Esophagus muscularis mucosa (tissue), 3 donors: ENCODE measurements around the gene CYP2S1.

Source experiments
- CTCF ChIP-seq, 3 experiments: fragments of 200-600 bp in 2 of 3; fragments of 450-650 bp in 1 of 3; sonication (generic) in 2 of 3; IDR thresholded peaks; one replicate each; pipeline ENCODE4 v1.5.1; 2017 to 2019; ENCODE audit warnings: antibody characterized with exemption in 3 of 3, mild to moderate bottlenecking in 2 of 3, moderate library complexity in 1 of 3
- POLR2AphosphoS5 ChIP-seq, 2 donors: sonication (generic); formaldehyde crosslinking; IDR thresholded peaks; one replicate each; pipeline ENCODE4 v1.6.1; 2017; ENCODE audit warnings: antibody characterized with exemption in 2 of 2

- TF ChIP-seq CTCF (IDR thresholded peaks at IDR 0.05): no peak
- TF ChIP-seq POLR2AphosphoS5 (IDR thresholded peaks at IDR 0.05): no peak
These were observed 33.9 kb downstream of the CYP2S1 start for GRCh38 chr19:41226874-41227390.
